GM12891 (cell line): ENCODE measurements around the gene OTOA.

Experiments used
- POLR2A ChIP-seq: IDR thresholded peaks from 2 replicates; pipeline ENCODE4 v1.6.1; 2011; ENCODE audit warnings: low read depth, low read length, control low read depth
- TAF1 ChIP-seq: IDR thresholded peaks from 2 replicates; pipeline ENCODE4 v1.6.1; 2011; ENCODE audit warnings: low read depth, low read length, control low read depth

GRCh38 chr16:21646721-21647561 lies 16.8 kb upstream of the OTOA start:
- TF ChIP-seq POLR2A = no peak
- 0 out of 2 replicates have a peak, but pooled peaks have one; percentile 21 for TF ChIP-seq TAF1
